GM21526 (cell line): ENCODE measurements around the gene LCN1.
"Not testable (repeated sequence)": the region's sequence is repeated elsewhere in the genome, so short reads cannot be mapped to it uniquely, and the experiment has no call there.

Source experiments
- ATAC-seq: cut with Tn5 transposase; IDR thresholded peaks from one replicate; pipeline ENCODE4 v1.9.1; 2021; ENCODE audit warnings: moderate library complexity; ENCODE audit not compliant: unreplicated experiment, low FRiP score

LCN1 gene

GRCh38 chr9:135545646-135546176 lies 24.5 kb downstream of the LCN1 start, which contains the start of gene OBP2A:
OBP2A (plus strand) TSS chr9:135546126; CDS start chr9:135546181, 55 bp downstream.
- not testable (repeated sequence) for ATAC-seq

DNA sequence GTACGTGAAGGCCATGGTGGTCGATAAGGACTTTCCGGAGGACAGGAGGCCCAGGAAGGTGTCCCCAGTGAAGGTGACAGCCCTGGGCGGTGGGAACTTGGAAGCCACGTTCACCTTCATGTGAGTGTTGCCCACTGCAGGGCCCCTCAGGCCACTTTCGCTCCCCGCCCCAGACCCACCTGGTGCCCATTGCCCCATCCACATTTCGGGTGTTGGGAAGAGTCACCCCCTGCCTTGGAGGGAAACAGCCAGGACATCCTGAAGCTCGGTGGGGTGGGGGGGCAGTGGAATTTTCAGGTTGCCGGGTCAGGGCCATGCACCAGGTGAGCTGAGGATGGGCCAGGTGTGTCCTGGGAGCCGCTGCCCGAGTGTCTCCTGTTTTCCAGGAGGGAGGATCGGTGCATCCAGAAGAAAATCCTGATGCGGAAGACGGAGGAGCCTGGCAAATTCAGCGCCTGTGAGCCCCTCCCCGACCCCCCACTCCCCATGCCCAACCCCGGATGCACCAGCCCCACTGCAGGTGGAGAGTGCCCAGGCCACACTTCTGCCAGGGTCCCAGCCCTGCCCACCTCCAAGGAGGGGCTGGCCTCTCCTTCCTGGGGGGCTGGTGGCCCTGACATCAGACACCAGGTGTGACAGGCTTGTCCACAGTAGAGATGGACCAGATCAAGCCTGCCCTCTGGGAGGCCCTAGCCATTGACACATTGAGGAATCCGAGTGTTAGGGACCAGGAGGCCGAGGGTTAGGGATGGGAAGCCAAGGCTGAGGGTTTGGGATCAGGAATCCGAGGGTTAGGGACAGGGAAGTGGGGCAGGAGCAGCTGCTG lies 25.8 kb downstream of the LCN1 start:
- not testable (repeated sequence) for ATAC-seq

- ATAC-seq = no peak
These were observed 26.8 kb downstream of the LCN1 start for GRCh38 chr9:135547756-135548736.

- ATAC-seq = not testable (repeated sequence)
These were observed 28.5 kb downstream of the LCN1 start for GRCh38 chr9:135549478-135550343.

DNA sequence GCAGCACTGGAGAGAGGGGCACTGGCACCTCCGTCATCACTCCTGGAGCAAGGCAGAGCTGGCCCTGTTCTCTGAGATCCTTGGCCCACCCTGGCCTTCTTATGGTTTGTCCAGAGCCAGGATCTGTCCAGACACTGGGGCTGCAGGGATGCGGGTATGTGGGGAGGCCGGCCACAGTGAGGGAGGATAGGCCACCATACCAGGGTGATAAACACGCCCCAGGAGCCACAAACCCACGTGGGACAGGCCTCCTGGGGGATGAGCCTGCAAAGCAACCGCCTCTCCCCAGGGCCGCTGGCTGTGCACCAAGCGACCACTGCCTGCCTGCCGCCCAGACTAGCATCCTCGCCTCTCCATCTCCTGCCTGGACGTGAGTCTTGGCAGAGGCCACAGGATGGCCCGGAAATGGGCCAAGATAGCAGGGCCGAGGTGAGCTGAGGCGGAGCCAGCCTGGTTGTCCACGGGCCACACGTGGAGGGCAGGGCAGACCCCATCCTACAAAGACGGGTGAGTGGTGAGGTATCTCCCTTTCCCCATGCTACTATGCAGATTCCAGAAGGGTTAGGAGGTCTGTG lies 29.2 kb downstream of the LCN1 start:
- no peak for ATAC-seq

GRCh38 chr9:135551031-135551430 lies 29.8 kb downstream of the LCN1 start:
- no peak for ATAC-seq

DNA sequence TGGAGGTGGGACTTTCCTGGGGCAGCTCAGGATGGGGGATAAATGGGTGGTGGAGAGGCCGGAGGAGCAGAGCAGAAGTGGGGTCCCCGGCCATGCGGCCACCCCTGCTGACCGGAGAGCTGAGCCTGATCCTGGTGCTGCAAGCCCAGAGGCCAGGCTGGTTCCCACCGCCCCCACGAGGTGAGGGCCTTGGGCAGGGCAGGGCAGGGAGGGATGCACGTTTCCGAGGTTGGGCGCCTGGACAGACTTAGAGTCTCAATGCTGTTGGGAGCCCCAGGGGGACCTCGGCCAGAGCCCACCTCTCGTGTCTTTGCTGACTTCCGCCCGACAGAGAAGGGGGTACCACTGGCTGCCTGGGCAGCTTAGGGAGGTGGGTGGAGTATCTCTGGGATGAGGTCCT lies 30.2 kb downstream of the LCN1 start:
- ATAC-seq = no peak

DNA sequence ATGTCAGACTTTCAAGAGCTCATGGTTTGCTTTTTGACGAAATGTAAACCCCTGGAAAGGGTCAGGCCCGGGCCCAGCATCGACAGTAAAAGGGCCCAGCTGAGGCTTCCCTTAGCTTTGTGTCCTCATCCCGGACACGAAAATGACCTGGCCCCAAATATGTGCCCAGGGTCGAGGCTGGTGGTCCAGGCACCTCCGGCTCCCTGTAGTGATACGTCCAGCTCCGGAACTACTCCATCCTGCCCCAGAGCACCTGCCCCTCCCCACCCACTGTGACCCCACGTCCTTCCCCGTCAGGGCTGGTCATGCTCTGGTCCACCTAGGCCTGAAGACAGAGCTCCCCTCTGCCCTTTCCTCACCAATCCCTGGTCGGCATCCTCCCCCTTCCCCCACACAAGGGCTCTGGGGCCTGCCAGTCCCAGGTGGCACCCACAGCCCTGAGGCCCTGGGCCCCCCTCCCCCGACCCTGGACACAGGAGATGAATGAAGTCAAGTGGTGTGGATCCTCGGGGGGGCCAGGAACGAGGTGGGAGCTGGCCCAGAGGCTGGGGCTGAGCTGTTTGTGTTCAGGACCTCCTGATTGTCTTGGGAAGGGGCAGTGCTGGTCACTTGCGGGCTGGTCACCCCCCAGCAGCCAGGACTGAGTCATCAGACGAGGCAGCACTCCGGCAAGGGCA lies 30.9 kb downstream of the LCN1 start:
- no peak for ATAC-seq

GRCh38 chr9:135552698-135553171 lies 31.5 kb downstream of the LCN1 start:
- no peak for ATAC-seq

- no peak for ATAC-seq
These were observed 33.5 kb downstream of the LCN1 start for GRCh38 chr9:135554718-135555117.

DNA sequence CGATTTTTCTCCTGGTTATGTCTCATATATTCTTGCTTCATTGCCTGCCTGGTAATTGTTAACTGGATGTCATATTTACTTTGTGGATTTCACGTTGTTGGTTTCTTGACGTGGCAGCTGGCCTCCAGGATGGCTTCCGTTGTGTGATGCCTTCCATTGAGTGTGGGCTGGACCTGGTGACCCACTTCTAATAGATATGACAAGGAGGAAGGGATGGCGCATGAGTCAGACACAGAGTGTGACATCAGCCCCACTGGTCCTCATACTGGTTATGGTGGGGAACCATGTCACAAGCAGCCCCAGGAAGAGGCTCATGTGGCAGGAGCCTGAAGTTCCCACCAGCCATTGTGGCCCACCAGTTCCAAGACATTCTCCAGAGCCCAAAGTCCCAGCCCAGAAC lies 34.0 kb downstream of the LCN1 start:
- ATAC-seq = no peak

DNA sequence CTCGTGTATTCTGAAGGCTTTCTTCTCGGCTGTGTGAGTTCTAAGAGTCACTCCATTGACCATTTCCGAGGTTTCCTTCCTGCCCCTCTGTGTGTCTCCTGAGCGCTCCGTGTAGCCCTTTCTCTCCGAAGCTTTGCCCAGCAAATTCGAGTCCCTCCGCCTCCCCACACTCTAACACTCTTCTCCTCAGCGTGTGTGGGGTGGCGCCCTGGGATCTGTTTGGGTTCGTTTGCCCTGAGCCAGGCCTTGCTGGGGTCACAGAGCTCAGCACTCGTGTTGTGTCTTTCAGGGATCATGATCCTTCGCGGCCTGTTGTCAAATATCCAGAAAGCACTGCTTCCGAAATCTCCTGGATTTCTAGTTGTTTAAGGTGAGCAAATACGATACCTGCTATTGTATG lies 34.7 kb downstream of the LCN1 start:
- ATAC-seq = no peak

DNA sequence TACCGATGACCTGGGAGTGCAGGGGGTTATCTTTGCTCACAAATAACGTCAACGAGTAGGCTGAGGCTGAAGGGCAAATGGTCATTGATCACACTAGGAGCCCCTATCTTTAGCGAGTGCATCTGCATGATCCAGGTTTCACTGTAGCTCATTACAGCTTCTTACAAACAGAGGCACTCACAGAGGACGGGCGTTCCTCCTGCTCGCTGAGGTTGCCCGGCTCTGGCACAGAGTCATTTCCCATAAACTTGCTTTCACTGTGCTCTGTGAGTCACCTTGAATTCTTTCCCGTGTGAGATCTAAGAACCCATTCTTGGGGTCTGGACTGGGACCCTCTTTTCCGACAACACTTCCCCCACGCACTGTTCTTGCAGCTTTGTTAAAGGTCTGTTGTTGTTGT lies 38.4 kb downstream of the LCN1 start:
- no peak for ATAC-seq

DNA sequence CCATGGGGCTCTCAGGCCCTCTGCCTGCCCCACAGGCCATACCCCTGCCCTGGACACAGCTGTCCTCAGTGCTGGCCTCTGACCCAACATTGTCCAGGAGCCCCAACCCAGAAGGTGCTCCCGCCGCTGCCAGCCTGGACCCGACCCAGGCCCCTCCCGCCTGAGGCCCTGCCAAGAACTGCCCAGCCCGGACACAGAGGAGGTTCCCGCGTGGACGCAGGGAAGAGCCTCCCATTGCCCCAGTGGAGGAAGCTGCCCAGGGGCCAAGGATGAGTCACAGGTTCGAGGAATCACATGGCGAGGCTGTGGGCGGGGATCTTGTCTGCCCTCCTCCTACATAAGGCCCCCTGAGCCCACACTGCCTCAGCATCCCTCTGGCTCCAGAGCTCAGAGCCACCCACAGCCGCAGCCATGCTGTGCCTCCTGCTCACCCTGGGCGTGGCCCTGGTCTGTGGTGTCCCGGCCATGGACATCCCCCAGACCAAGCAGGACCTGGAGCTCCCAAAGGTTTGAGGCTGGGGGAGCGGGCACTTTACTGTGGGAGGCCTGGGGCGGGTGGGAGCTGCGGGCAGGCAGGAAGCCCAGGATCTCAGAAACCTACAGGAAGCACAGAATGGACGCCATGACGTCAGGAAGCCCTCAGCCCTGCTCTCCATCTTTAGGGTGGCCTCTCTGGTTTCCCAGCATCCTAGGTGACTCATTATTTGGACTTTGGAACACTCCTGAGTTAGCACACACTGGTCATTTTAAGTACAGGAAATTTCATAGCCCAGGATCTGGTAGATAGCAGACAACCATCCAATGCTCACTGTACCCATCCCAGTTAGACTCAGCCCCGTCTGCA lies 40.4 kb downstream of the LCN1 start, which contains the start of gene PAEP:
PAEP (plus strand) TSS at position 366 of the 844 bp plus-strand sequence.
- ATAC-seq = no peak

GRCh38 chr9:135562235-135562745 lies 41.0 kb downstream of the LCN1 start:
- ATAC-seq = no peak

DNA sequence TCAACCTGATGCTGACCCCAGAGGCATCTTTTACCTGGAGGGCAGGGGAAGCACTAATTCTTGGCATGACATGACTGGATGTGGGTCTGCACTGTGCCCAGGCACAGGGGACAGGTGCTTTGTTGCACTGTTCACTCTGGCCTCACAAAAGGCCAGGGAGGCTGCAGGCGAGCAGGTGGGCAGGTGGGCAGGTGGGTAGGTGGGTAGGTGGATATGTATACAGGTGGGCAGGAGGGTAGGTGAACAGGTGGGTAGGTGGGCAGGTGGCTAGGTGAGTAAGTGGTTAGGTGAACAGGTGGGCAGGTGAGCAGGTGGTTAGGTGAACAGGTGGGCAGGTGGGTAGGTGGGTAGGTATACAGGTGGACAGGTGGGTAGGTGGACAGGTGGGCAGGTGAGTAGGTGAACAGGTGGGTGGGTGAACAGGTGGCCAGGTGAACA lies 41.8 kb downstream of the LCN1 start:
- ATAC-seq = no peak

DNA sequence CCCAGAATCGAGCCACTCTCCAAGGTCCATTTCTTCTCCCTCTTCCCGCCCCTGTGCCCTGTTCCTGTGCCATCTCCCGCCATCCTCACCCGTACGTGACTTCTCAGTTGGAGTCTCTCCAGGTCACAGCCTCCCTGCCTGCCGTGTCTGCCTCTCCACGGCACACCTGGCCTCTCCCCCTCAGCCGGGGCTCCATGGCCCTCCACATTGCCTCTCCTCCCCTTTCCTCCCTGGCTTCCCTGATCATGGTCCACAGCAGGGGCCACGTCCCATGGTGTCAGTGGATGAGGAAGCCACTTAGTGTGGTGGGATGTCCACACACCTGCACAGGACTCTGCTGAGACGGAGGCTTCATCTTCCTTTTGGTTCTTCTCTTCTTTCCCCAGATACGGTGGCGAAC lies 42.6 kb downstream of the LCN1 start:
- no peak for ATAC-seq

- ATAC-seq = no peak
These were observed 43.9 kb downstream of the LCN1 start for GRCh38 chr9:135565141-135565628.
